Measurements from ENCODE around the gene SMIM21.

DNA sequence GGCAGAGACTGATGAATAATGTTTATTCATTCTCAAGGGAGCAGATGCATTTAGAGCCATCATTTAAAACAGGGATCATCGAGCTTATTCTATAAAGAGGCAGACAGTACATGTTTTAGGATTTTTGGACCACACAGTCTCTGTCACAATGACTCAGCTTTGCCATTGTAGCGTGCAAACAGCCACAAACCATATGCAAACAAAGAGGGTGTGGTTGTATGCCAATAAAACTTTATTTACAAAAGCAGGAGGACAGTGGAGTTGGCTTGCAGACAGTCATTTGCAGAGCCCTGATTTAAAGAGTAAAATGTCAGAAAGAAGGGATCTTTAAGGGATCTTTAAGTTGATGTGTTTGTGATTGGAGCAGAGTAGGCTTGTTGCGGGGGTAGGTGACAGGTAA, 51.5 kb downstream of the SMIM21 start:
- TF ChIP-seq, protein P1, sequence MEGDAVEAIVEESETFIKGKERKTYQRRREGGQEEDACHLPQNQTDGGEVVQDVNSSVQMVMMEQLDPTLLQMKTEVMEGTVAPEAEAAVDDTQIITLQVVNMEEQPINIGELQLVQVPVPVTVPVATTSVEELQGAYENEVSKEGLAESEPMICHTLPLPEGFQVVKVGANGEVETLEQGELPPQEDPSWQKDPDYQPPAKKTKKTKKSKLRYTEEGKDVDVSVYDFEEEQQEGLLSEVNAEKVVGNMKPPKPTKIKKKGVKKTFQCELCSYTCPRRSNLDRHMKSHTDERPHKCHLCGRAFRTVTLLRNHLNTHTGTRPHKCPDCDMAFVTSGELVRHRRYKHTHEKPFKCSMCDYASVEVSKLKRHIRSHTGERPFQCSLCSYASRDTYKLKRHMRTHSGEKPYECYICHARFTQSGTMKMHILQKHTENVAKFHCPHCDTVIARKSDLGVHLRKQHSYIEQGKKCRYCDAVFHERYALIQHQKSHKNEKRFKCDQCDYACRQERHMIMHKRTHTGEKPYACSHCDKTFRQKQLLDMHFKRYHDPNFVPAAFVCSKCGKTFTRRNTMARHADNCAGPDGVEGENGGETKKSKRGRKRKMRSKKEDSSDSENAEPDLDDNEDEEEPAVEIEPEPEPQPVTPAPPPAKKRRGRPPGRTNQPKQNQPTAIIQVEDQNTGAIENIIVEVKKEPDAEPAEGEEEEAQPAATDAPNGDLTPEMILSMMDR (conservative IDR thresholded peaks at IDR 0.05): no peak
- no peak for TF ChIP-seq ZFX (IDR thresholded peaks at IDR 0.05)

Data from C4-2B (cell line).